NCI-H2107 (cell line): ENCODE data around the gene KIAA1671.
"Not testable (repeated sequence)": the region's sequence is repeated elsewhere in the genome, so short reads cannot be mapped to it uniquely, and the experiment has no call there.

Experiments
- DNase-seq: peaks from one replicate; lab custom pipeline; 2025; lab: John Stamatoyannopoulos, UW

The KIAA1671 gene

GRCh38 chr22:25238058-25238457, 285.5 kb downstream of the KIAA1671 start:
- DNase-seq = not testable (repeated sequence)
